ENCODE results near the gene RAI1.

GRCh38 chr17:17700251-17700969, 19.2 kb downstream of the RAI1 start:
- TF ChIP-seq CTCF (IDR thresholded peaks at IDR 0.05) (no peak), EP300 (IDR thresholded peaks at IDR 0.05) (no peak)

All from ovary (tissue), 3 donors.